GM18868 (cell line): Measurements from ENCODE around the gene POR.

Experiments used
- ATAC-seq: cut with Tn5 transposase; IDR thresholded peaks from one replicate; pipeline ENCODE4 v1.9.1; 2021; ENCODE audit warnings: mild to moderate bottlenecking, moderate library complexity; ENCODE audit not compliant: unreplicated experiment

The POR gene

GRCh38 chr7:75971309-75971960 lies 56.5 kb downstream of the POR start:
- ATAC-seq: no peak

- no peak for ATAC-seq
These were observed 57.2 kb downstream of the POR start for GRCh38 chr7:75971961-75972763.

- no peak for ATAC-seq
These were observed 62.8 kb downstream of the POR start for GRCh38 chr7:75977743-75978142.

- ATAC-seq: no peak
These were observed 64.9 kb downstream of the POR start for GRCh38 chr7:75979759-75980429.

GRCh38 chr7:75980430-75981202 lies 65.7 kb downstream of the POR start:
- ATAC-seq: no peak

GRCh38 chr7:75981203-75981452 lies 66.2 kb downstream of the POR start:
- ATAC-seq: no peak

GRCh38 chr7:75981453-75982305 lies 66.7 kb downstream of the POR start:
- ATAC-seq: no peak

- no peak for ATAC-seq
These were observed 67.5 kb downstream of the POR start for GRCh38 chr7:75982306-75983064.

GRCh38 chr7:75983471-75984129 lies 68.6 kb downstream of the POR start:
- no peak for ATAC-seq

GRCh38 chr7:75984130-75985008 lies 69.4 kb downstream of the POR start:
- ATAC-seq: no peak

- ATAC-seq: no peak
These were observed 70.1 kb downstream of the POR start for GRCh38 chr7:75985009-75985517.

GRCh38 chr7:75985518-75986146 lies 70.7 kb downstream of the POR start:
- no peak for ATAC-seq

GRCh38 chr7:75986147-75986781 lies 71.3 kb downstream of the POR start:
- ATAC-seq: no peak

GRCh38 chr7:75987026-75987804 lies 72.3 kb downstream of the POR start:
- ATAC-seq: no peak

GRCh38 chr7:75987805-75988567 lies 73.0 kb downstream of the POR start:
- ATAC-seq: no peak
